Embryonic facial prominence (tissue), 1 donor: ENCODE results near the gene ERC2.

Experiments
- DNase-seq: peaks from one replicate; pipeline ENCODE4 v3.0.0-alpha.2; 2016; ENCODE audit errors: extremely low spot score

ERC2 gene

DNA sequence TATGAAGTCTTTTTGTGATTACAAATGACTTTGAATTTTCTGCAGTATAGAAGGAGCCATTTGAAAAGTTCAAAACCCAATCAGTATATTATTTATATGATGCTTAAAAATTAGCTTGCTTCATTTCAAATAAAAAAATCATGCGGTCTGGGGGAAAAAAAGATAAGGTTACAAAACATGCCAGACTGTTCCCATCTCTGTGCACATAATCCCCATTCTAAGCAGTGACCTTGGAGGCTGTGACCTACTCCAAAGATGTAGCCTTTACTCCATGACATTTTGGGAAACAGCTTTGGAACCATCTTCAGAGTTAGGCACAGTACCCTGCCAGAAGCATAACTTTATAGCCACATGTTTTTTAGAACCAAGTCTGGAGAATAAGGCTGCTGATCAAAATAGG lies 533.5 kb downstream of the ERC2 start:
- no peak for DNase-seq

DNA sequence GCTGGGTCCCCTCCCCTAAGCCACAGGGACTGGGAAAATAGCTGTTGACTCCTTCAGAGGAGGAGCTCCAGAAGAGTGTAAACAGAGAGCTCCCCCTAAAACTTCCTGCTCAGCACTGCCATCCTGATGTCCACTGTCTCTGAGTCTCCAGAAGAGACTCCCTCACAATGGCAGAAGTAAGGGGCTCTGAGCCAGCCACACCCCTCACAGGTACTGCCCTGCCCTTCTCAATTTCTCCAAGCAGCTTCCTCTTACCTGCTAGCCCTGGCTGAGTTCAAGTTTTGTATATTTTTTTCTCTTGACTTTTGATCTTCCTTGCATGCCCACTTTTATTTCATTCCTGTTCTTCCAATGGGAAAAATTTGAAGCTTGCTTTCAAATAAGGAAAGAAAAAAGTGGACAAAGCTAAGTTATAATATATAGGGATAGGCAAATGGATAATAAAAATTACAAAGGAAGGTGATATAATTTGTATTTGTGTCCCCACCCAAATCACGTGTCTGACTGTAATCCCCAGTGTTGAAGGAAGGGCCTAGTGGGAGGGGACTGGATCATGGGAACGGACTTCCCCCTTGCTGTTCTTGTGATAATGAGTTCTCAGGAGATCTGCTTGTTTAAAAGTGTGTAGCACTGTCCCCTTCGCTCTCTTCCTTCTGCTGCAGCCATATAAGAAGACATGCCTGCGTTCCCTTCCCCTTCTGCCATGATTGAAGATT lies 539.0 kb downstream of the ERC2 start:
- no peak for DNase-seq

GRCh38 chr3:55923626-55924025 lies 544.6 kb downstream of the ERC2 start:
- no peak for DNase-seq

GRCh38 chr3:55923207-55923606 lies 545.1 kb downstream of the ERC2 start:
- no peak for DNase-seq

DNA sequence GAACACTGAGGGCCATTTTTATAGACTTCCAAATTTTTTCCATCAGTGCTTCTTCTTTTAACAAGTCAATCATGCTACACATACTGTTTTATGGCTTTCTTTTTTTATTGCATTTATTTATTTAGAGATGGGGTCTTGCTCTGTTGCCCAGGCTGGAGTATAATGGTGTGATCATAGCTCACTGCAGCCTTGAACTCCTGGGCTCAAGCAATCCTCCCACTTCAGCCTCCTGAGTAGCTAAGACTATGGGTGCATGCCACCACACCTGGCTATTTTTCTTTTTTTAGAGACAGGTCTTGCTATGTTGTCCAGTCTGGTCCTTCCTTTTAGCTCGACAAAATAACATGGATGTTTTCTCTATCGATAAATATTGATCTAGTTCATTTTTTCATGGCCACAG lies 555.4 kb downstream of the ERC2 start:
- DNase-seq, result no peak

DNA sequence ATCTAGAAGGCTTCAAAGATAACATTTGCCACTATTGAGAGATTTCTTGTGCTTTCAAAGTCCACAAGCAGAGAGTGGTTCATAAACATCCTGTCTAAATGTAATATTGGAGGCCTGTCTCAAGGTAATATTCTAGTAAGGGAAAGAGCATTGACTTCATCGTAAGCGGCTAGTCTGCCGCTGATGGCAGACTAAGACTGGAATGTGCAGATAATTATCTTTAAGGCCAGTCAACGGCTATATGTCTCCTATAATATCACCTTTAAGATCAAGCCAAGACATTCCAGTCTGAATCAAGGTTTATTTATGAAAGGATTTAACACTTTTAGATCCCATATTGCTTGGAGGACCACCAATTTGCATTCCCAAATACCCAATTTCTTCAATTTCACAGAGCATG lies 557.0 kb downstream of the ERC2 start:
- no peak for DNase-seq

DNA sequence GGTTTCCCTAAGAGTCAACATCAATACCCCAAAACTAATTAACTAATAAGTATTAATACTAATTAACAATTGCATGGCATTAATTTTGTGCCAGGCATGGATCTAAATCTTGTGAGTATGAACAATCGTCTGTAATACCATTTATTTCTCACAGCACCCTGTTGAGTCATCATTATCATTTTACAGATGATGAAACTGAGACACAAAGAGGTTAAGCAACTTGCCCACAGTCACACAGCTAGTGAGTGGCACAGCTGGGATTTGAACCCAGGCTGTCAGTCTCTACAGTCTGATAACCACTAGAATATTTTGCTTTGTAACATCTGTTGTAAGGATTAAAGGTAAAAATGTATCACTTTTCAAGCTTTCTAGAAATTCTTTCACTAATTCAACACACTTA lies 557.7 kb downstream of the ERC2 start:
- no peak for DNase-seq

DNA sequence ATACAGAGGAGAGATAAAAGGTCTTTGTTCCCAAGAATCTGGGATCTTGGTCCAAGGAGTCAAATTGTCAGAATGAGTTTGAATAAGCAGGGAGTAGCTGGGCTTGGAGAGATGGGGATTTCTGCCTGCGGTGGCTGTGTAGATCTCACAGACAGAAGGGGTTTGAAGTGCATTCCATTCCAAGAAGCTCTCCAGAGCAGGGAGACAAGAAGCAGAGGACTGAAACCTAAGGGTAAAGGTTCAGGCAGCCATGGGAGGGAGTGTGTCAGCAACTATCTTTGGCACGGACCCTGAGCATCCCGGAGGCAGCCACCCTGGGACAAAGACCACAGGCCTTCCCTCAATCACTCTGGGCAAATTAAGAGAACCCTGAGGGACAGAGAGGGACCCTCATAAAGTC lies 558.9 kb downstream of the ERC2 start:
- DNase-seq, result no peak

GRCh38 chr3:55907616-55908015 lies 560.7 kb downstream of the ERC2 start:
- no peak for DNase-seq

DNA sequence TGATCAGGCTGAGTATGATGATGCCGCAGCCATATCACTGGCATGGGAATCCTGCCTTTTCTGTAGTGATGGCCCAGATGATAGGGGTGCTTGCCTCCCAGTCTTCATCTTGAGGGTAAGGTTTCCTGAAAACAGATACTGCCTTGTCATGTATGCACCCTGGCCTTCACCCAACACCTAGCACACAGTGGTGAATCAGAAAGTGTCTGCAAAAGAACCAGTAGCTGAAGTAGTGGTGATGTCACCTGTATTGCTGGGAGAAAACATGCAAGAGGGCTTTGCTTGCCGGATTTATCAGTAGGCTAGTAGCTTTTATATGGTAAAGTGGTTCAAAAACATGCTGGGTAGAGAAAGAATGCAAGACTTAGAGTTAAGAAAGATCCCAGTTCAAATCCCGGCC lies 561.4 kb downstream of the ERC2 start:
- no peak for DNase-seq

- no peak for DNase-seq
These were observed 563.6 kb downstream of the ERC2 start for GRCh38 chr3:55904716-55905115.

DNA sequence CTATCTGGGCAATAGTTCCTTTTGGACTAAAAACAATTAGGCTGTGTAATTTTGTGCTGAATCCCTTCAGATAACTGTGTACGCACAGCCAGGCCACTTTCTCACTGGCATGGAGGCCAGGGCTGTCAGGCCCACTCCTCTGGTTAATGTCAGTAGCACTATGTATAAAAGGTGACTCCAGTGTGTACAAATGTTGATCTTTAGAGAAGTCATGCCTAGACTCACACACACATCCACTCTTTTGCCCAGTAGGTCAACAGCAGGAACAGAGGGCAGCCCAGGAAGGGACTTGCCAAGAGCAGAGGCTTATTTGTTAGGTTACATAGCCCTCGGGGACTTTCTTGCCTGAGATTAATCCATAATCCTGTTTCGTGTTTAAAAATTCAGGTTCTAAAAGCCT lies 564.6 kb downstream of the ERC2 start:
- DNase-seq, result no peak

DNA sequence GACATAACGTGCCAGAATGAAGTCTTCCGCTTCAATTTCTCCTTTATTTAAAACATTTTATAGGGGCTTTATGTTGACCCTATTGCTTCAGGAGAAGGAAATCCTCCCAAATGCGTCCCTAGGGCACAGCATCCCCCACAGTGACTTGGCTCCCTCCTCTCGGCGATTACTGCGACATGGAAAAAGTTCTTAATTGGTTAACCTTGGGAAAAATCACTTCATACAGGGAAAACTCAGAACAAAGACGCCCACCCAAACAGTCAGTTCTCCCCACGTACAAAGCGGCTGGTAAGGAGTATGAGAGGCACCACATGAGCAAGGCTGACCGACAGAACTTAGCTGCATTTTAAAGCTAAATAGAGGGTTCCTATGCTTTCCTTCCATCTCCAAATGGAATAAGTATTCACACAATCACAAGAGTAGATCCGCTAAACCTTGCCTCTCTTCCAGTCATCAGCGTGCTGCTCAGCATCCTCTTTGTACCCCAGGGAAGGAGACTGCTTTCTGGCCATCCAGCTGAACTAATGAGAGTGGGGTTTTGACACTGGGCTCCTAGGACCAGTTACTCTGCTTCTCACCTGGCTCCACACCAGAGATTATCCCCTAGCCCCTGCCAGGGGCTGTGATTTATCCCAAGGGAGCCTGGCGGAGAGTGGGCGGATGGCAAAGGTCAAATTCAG lies 565.9 kb downstream of the ERC2 start:
- DNase-seq, result no peak

DNA sequence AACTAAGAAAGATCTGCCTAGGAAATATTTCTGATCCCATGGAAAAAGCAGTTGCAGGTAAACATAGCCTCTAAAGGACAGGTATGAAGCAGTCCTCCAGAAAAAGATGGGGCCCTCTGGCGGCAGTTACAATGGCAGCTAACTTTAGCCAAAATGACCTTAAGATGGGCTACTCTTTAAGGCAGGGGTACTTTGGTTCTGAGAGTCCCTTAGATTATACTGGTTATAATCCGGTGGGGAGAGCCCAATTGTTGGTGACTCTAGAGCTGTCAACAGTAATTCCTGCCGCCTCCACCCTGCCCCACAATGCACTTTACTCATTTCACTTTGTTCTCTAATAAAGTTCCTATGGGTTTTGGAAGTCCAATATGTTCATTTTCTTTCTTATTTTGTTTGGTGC lies 568.4 kb downstream of the ERC2 start:
- no peak for DNase-seq

- no peak for DNase-seq
These were observed 570.6 kb downstream of the ERC2 start for GRCh38 chr3:55897573-55898224.

GRCh38 chr3:55895897-55896566 lies 572.2 kb downstream of the ERC2 start:
- DNase-seq, result no peak

- no peak for DNase-seq
These were observed 573.7 kb downstream of the ERC2 start for GRCh38 chr3:55894605-55895004.

DNA sequence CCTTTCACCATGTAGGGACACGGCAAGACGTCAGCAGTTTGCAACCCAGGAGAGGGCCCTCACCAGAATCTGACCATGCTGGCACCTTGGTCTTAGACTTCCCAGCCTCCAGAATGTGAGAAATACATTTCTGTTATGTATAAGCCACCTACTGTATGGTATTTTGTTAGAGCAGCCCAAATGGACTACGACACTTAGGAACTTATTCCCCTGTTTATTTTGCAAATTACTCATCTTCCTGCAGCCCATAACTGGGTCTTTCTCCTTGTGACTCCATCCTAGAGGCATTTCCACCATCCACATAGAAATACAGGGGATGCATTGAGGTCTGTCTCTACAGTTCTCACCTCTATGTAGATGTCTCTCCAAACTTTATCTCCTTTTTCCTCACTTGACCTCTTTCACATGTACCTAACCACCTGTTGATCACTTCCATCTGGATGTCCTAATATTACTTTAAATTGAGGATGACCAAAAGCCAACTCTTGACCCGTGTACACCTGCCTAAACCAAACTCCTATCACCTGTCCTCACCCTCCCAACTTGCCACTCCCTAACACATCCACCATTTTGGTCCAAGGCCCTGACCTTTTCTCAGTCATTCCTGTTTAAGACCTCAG lies 575.1 kb downstream of the ERC2 start:
- no peak for DNase-seq

- DNase-seq, result no peak
These were observed 577.2 kb downstream of the ERC2 start for GRCh38 chr3:55891106-55891505.

GRCh38 chr3:55888282-55888885 lies 579.9 kb downstream of the ERC2 start:
- no peak for DNase-seq

DNA sequence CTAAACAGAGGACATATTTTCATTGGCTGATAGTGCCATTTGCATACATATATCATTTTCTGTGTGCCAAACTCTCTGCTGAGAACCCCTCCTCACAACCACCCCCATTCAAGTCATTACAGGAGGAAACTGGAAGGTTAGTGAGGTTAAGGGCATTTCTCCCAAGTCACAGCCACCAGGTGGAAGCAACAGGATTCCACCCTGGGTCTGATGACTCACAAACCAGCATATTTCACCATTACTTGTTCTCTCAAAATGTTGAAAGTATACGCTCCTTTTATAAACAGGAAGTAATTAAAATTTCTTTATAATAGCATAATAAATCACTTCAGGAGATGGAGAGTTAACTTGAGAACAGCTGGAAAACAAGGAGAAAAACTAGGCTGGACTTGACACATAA lies 582.5 kb downstream of the ERC2 start:
- DNase-seq, result no peak
